Naive thymus-derived CD4-positive, alpha-beta T cell (primary cell): ENCODE results near the gene FCGR2B. TPM values are rescaled to one million over a fixed set of nuclear protein-coding genes. Genes with fewer than 3 reads are reported as not detected.

Experiments
- ATAC-seq: fragments of 150-1000 bp; cut with Tn5 transposase; 2 replicates; pipeline ENCODE4 v1.10.0; 2021; ENCODE audit warnings: mild to moderate bottlenecking, moderate library complexity
- CTCF ChIA-PET: fragments of 350-600 bp; sonication (Branson Sonifier 250); formaldehyde crosslinking; loops from one replicate; lab custom pipeline; 2021; ENCODE audit warnings: antibody characterized with exemption; lab: Charles Lee
- POLR2A ChIA-PET: fragments of 350-600 bp; sonication (Branson Sonifier 250); formaldehyde crosslinking; loops from one replicate; lab custom pipeline; 2021; ENCODE audit warnings: antibody characterized with exemption, inconsistent platforms; lab: Charles Lee
- DNase-seq, 9 donors: peaks; one replicate each; pipeline versions ENCODE4 v3.0.0 to v3.0.0-alpha.2; 2020 to 2022; ENCODE audit warnings: mixed read lengths in 1 of 9
- H3K27ac ChIP-seq: one replicate; pipeline ENCODE4 v1.7.0; 2013; ENCODE audit warnings: mild to moderate bottlenecking, low read depth, low read length, moderate library complexity
- H3K27me3 ChIP-seq, 2 donors: one replicate each; pipeline ENCODE4 v1.7.0; 2013; ENCODE audit warnings: low read length in 2 of 2, mild to moderate bottlenecking in 2 of 2, moderate library complexity in 2 of 2; ENCODE audit not compliant: control insufficient read depth in 2 of 2, insufficient read depth in 2 of 2
- H3K36me3 ChIP-seq, 3 experiments: 1 replicate in 2 of 3; 2 replicates in 1 of 3; pipeline ENCODE4 v1.7.0; 2013; ENCODE audit warnings: low read length in 3 of 3, mild to moderate bottlenecking in 3 of 3, moderate library complexity in 1 of 3; ENCODE audit not compliant: insufficient read depth in 3 of 3, control insufficient read depth in 2 of 3
- H3K4me1 ChIP-seq, 2 donors: one replicate each; pipeline ENCODE4 v1.7.0; 2013; ENCODE audit warnings: low read length in 2 of 2, mild to moderate bottlenecking in 2 of 2, moderate library complexity in 1 of 2; ENCODE audit not compliant: control insufficient read depth in 2 of 2, insufficient read depth in 2 of 2
- H3K4me3 ChIP-seq: 2 replicates; pipeline ENCODE4 v1.7.0; 2013; ENCODE audit warnings: mild to moderate bottlenecking, low read length
- H3K9me3 ChIP-seq, 3 experiments: 1 replicate in 2 of 3; 2 replicates in 1 of 3; pipeline ENCODE4 v1.7.0; 2013; ENCODE audit warnings: low read length in 3 of 3; ENCODE audit not compliant: control insufficient read depth in 2 of 3
- H3K27ac Mint-ChIP-seq, 9 donors: one replicate each; pipeline ENCODE4 v1.8.0; 2020 to 2022; ENCODE audit warnings: mixed read lengths in 9 of 9, mild to moderate bottlenecking in 8 of 9, moderate library complexity in 5 of 9, inconsistent platforms in 2 of 9
- H3K27me3 Mint-ChIP-seq, 5 donors: one replicate each; pipeline ENCODE4 v1.8.0; 2021 to 2022; ENCODE audit warnings: mixed read lengths in 5 of 5, mild to moderate bottlenecking in 1 of 5
- H3K36me3 Mint-ChIP-seq, 5 donors: one replicate each; pipeline ENCODE4 v1.8.0; 2020 to 2022; ENCODE audit warnings: mixed read lengths in 5 of 5, mild to moderate bottlenecking in 3 of 5, inconsistent platforms in 1 of 5
- H3K4me1 Mint-ChIP-seq, 7 donors: one replicate each; pipeline ENCODE4 v1.8.0; 2020 to 2022; ENCODE audit warnings: mixed read lengths in 7 of 7, mild to moderate bottlenecking in 3 of 7, inconsistent platforms in 1 of 7
- H3K4me3 Mint-ChIP-seq, 10 donors: one replicate each; pipeline ENCODE4 v1.8.0; 2020 to 2022; ENCODE audit warnings: mild to moderate bottlenecking in 10 of 10, mixed read lengths in 10 of 10, moderate library complexity in 6 of 10, inconsistent platforms in 2 of 10
- H3K9me3 Mint-ChIP-seq, 11 donors: one replicate each; pipeline ENCODE4 v1.8.0; 2020 to 2022; ENCODE audit warnings: mixed read lengths in 11 of 11, mild to moderate bottlenecking in 4 of 11, inconsistent platforms in 1 of 11, moderate library complexity in 1 of 11
- intact Hi-C, 2 donors: fragments of 100-400 bp; cut with micrococcal nuclease; formaldehyde crosslinking; loops; one replicate each; pipeline ENCODE4 v1.15.1; 2023
- polyA plus RNA-seq, 2 donors: library from polyadenylated mRNA; unstranded; fragments of 300-500 nt; fragmentation: Illumina TruSeq; gene quantifications; one replicate each; pipeline ENCODE4 v1.2.3, GENCODE V29; 2021
- total RNA-seq, 6 experiments: library from RNA in 5 of 6; stranded (reverse) in 5 of 6; gene quantifications; 1 replicate in 5 of 6; 2 replicates in 1 of 6; pipeline ENCODE4 v1.2.3 and lab custom pipeline; 2021 to 2026

The FCGR2B gene
- total and polyA plus RNA-seq, 7 experiments from 2014 or later, result 0.24 to 13.9 (median 2.2) TPM; not detected in 2

DNA sequence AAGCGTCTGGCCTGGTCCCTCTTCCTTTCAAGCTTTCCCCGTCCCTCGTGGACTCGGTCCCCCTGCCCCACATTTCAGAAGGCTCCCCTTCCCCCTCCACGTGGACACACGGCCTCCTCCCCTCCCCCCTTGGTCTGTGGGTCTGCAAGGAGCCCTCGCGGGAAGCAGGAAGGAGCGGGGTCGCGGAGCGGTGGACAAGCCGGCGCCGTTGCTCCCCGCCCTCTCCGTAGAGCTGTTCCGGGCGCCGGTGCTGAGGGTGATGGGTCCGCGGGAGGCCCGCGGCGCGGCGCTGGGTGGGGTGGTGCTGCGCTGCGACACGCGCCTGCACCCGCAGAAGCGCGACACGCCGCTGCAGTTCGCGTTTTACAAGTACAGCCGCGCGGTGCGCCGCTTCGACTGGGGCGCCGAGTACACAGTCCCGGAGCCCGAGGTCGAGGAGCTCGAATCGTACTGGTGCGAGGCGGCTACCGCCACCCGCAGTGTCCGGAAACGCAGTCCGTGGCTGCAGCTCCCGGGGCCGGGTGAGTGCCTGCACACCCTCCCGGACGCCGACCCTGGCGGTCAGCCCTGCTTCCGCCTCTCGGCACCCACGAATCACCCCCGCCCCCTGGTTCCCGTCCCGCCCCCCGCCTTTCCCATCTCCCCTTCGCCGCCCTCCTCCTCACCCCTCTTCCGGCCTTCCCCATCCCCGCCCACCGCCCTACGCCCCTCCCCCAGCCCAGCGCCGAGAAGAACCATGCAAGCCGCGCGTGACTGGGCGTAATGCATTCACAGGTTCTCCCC lies 63.7 kb downstream of the FCGR2B start:
- CTCF ChIA-PET, result interaction anchor here (0.7 to 2.7 kb wide), 8 partner anchors 12 to 336 kb away, joined by 3 to 36 read pairs (median 4); partner anchors contain the start of genes DUSP12 and OLFML2B
- no peaks in the 10 kb centered on the region for H3K9me3 ChIP-seq
- peaks cover 11 to 16% of the 10 kb centered on the region in 2 donors for H3K4me1 ChIP-seq
- no peaks in the 10 kb centered on the region for H3K36me3 ChIP-seq
- H3K27ac ChIP-seq, result peak overlapping the region; percentile 59
- DNase-seq (peak; percentile 48 to 68 (median 64)), ATAC-seq (peak; percentile 73)
- intact Hi-C loops, result loop anchor here (1.0 to 10.0 kb wide), 15 partner anchors 12 to 1802 kb away; partner anchors contain the start of genes ATF6 (in 2 of the 2), DUSP12 (in 2 of the 2), TAGLN2 (in 1 of the 2) and TOMM40L (in 1 of the 2)
- peak overlapping the region; percentile 93 for H3K4me3 ChIP-seq
- peaks cover 0 to 3% (median 0%) of the 10 kb centered on the region in 5 donors for H3K36me3 Mint-ChIP-seq
- H3K27me3 ChIP-seq, result no peaks in the 10 kb centered on the region
- POLR2A ChIA-PET, result interaction anchor here (0.9 to 5.3 kb wide), 14 partner anchors 10 to 1595 kb away, joined by 3 to 60 read pairs (median 5); partner anchors contain the start of genes DUSP12, NUF2 and PPOX
- peaks cover 0 to 76% (median 0%) of the 10 kb centered on the region in 5 donors for H3K27me3 Mint-ChIP-seq
- peaks cover 0 to 2% (median 0%) of the 10 kb centered on the region in 11 donors for H3K9me3 Mint-ChIP-seq
- peak overlapping the region; percentile 89 to 100 (median 99) for H3K4me3 Mint-ChIP-seq
- peaks cover 28 to 52% (median 35%) of the 10 kb centered on the region in 7 donors for H3K4me1 Mint-ChIP-seq
- H3K27ac Mint-ChIP-seq, result peak overlapping the region in 8 of 9 donors; percentile 38 to 94 (median 70)

DNA sequence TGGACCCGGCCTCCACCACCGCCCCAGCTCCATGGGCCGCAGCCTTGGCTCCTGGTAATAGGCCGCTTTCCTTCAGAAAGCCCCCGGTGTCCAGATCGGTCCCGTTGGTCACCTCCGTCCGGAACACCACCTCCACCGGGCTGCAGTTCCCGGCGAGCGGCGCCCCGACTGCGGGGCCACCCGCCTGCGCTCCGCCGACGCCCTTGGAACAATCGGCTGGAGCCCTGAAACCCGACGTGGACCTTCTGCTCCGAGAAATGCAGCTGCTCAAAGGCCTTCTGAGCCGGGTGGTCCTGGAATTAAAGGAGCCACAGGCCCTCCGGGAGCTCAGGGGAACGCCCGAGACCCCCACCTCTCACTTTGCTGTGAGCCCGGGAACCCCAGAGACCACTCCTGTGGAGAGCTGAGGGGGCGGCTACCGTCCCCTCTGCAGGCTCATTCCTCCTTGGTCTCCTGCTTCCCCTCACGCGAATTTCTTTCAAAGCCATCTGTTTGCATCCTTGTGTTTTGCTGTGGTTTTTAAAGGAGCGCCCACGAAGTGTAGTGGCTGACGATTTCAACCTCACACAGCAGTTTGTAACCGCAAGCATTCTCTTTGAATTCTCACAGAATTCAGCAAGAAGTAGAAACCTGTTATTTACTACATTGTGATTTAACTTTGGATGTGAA lies 64.4 kb downstream of the FCGR2B start:
- intact Hi-C loops, result loop anchor here (1.0 to 10.0 kb wide), 12 partner anchors 11 to 1803 kb away; partner anchors contain the start of genes ATF6 (in 1 of the 2), TAGLN2 (in 1 of the 2) and TOMM40L (in 1 of the 2)
- peaks cover 25 to 47% (median 35%) of the 10 kb centered on the region in 7 donors for H3K4me1 Mint-ChIP-seq
- H3K36me3 Mint-ChIP-seq, result peaks cover 0 to 3% (median 0%) of the 10 kb centered on the region in 5 donors

More for the DNA sequence above, 64.4 kb downstream of the FCGR2B start:
- peak overlapping the region; percentile 75 to 95 (median 93) for H3K27ac Mint-ChIP-seq
- H3K4me1 ChIP-seq, result peaks cover 11 to 16% of the 10 kb centered on the region in 2 donors
- ChIA-PET POLR2A (interaction anchor here (0.9 to 5.3 kb wide), 9 partner anchors 10 to 1476 kb away, joined by 3 to 60 read pairs (median 9); partner anchors contain the start of genes DUSP12 and PPOX), CTCF (interaction anchor here (1.0 to 2.7 kb wide), 5 partner anchors 11 to 335 kb away, joined by 3 to 36 read pairs (median 3); partner anchors contain the start of genes DUSP12 and OLFML2B)
- DNase-seq (peak in 8 of 9 donors; percentile 42 to 82 (median 76)), ATAC-seq (peak; percentile 54)
- H3K36me3 ChIP-seq, result no peaks in the 10 kb centered on the region
- peaks cover 0 to 2% (median 0%) of the 10 kb centered on the region in 11 donors for H3K9me3 Mint-ChIP-seq
- H3K4me3 Mint-ChIP-seq, result peak overlapping the region; percentile 89 to 100 (median 99)
- peaks cover 0 to 76% (median 0%) of the 10 kb centered on the region in 5 donors for H3K27me3 Mint-ChIP-seq
- no peaks in the 10 kb centered on the region for H3K9me3 ChIP-seq
- H3K4me3 ChIP-seq, result peak overlapping the region; percentile 93
- H3K27me3 ChIP-seq, result no peaks in the 10 kb centered on the region
- peak overlapping the region; percentile 59 for H3K27ac ChIP-seq

Other genes with a start within 250 kb of the FCGR2B start
- gene FCGR2A, start 157.7 kb upstream of the FCGR2B start, total RNA-seq, result 10 to 100 TPM in 1 of 5 experiments, 1 to 10 TPM in 3, not detected in 1; 2.7 to 91.5 (median 6.4) TPM
- gene FCGR2A, start 157.7 kb upstream of the FCGR2B start, polyA plus RNA-seq, result under 1 TPM; 0.17 to 0.21 TPM
- 1 to 10 TPM in 1 of 5 experiments, under 1 TPM in 4; 0.32 to 3.5 (median 0.89) TPM for gene HSPA6, start 138.6 kb upstream of the FCGR2B start, total RNA-seq
- gene HSPA6, start 138.6 kb upstream of the FCGR2B start, polyA plus RNA-seq, result not detected
- 100 to 1,000 TPM in 1 of 5 experiments, 10 to 100 TPM in 1, 1 to 10 TPM in 2, not detected in 1; 1.5 to 190 (median 9.3) TPM for gene FCGR3A, start 113.3 kb upstream of the FCGR2B start, total RNA-seq
- gene FCGR3A, start 113.3 kb upstream of the FCGR2B start, polyA plus RNA-seq, result under 1 TPM; 0.58 to 0.83 TPM
- gene FCGR3B, start 32.0 kb upstream of the FCGR2B start, total RNA-seq, result 1 to 10 TPM in 1 of 5 experiments, under 1 TPM in 1, not detected in 3; 0.85 to 4.1 TPM
- gene FCGR3B, start 32.0 kb upstream of the FCGR2B start, polyA plus RNA-seq, result not detected
- 1 to 10 TPM in 1 of 5 experiments, under 1 TPM in 3, not detected in 1; 0.32 to 1.8 (median 0.53) TPM for gene FCRLA, start 44.1 kb downstream of the FCGR2B start, total RNA-seq
- under 1 TPM; 0.56 to 0.59 TPM for gene FCRLA, start 44.1 kb downstream of the FCGR2B start, polyA plus RNA-seq
- gene FCRLB, start 58.4 kb downstream of the FCGR2B start, total RNA-seq, result 1 to 10 TPM in 2 of 5 experiments, under 1 TPM in 3; 0.34 to 1.8 (median 0.76) TPM
- under 1 TPM; 0.79 to 0.90 TPM for gene FCRLB, start 58.4 kb downstream of the FCGR2B start, polyA plus RNA-seq
- gene DUSP12, start 86.6 kb downstream of the FCGR2B start, total RNA-seq, result 10 to 100 TPM; 16.1 to 31.4 (median 24.1) TPM
- 10 to 100 TPM; 74.3 to 75.2 TPM for gene DUSP12, start 86.6 kb downstream of the FCGR2B start, polyA plus RNA-seq
- 10 to 100 TPM; 22.4 to 27.5 (median 26.9) TPM for gene ATF6, start 103.2 kb downstream of the FCGR2B start, total RNA-seq
- gene ATF6, start 103.2 kb downstream of the FCGR2B start, polyA plus RNA-seq, result 10 to 100 TPM; 17.9 to 20.3 TPM